Esophagus (tissue), 2 donors: Measurements from ENCODE around the gene SPTBN4. TPM values are rescaled to one million over a fixed set of nuclear protein-coding genes. Genes with fewer than 3 reads are reported as not detected.

Source experiments
- H3K27ac ChIP-seq, 2 donors: one replicate each; pipeline ENCODE4 v1.5.1; 2013; ENCODE audit warnings: low read depth in 2 of 2, mild to moderate bottlenecking in 2 of 2, inconsistent platforms in 1 of 2, low read length in 1 of 2, moderate library complexity in 1 of 2
- H3K27me3 ChIP-seq, 2 donors: one replicate each; pipeline ENCODE4 v1.6.1; 2013; ENCODE audit warnings: low read length in 2 of 2, control low read depth in 1 of 2, mild to moderate bottlenecking in 1 of 2; ENCODE audit not compliant: insufficient read depth in 2 of 2, control insufficient read depth in 1 of 2
- H3K36me3 ChIP-seq, 2 donors: one replicate each; pipeline ENCODE4 v1.6.1; 2013; ENCODE audit warnings: low read length in 1 of 2; ENCODE audit not compliant: control insufficient read depth in 2 of 2, insufficient read depth in 2 of 2
- H3K4me1 ChIP-seq, 2 donors: one replicate each; pipeline ENCODE4 v1.6.1; 2013; ENCODE audit warnings: low read length in 1 of 2; ENCODE audit not compliant: control insufficient read depth in 2 of 2, insufficient read depth in 2 of 2
- H3K4me3 ChIP-seq, 2 donors: one replicate each; pipeline ENCODE4 v1.5.1; 2013; ENCODE audit warnings: low read length in 2 of 2, mild to moderate bottlenecking in 2 of 2, low read depth in 1 of 2, moderate library complexity in 1 of 2
- H3K9me3 ChIP-seq, 2 donors: one replicate each; pipeline ENCODE4 v1.6.1; 2013; ENCODE audit warnings: mild to moderate bottlenecking in 2 of 2, low read depth in 1 of 2, low read length in 1 of 2, moderate library complexity in 1 of 2; ENCODE audit not compliant: control insufficient read depth in 2 of 2, insufficient read depth in 1 of 2
- WGBS, 2 donors: extraction: QIAGEN DNeasy Blood & Tissue Kit; methylation state at CpG; one replicate each; pipeline ENCODE4 v1.1.7; 2013; 5-methylcytosine and 5-hydroxymethylcytosine counted together
- polyA plus RNA-seq, 2 donors: library from polyadenylated mRNA; stranded (reverse); fragments of 200-250 nt; gene quantifications; one replicate each; pipeline ENCODE4 v1.2.3, GENCODE V29; 2013
- donor health status: healthy with polysubstance abuse.
- donor health status: Bipolar disorder and iron deficiency.

Gene SPTBN4
- polyA plus RNA-seq, 2 donors, result 0.68 to 1.2 TPM

- H3K27ac ChIP-seq, result no peak overlapping the region
- no peaks in the 10 kb centered on the region for H3K27me3 ChIP-seq
- no peaks in the 10 kb centered on the region for H3K36me3 ChIP-seq
- WGBS, 2 donors, result 9 to 11% methylated on average over 37 to 53 of the region's 53 CpGs
- no peaks in the 10 kb centered on the region for H3K9me3 ChIP-seq
- H3K4me1 ChIP-seq, result peaks cover 4 to 8% of the 10 kb centered on the region in 2 donors
- H3K4me3 ChIP-seq, result peak overlapping the region in 1 of 2 donors; percentile 5
These were observed 130.0 kb downstream of the SPTBN4 start for GRCh38 chr19:40596608-40597328.

- Histone ChIP-seq H3K27me3 (no peaks in the 10 kb centered on the region), H3K27ac (no peak overlapping the region), H3K9me3 (no peaks in the 10 kb centered on the region), H3K36me3 (no peaks in the 10 kb centered on the region), H3K4me3 (peak overlapping the region in 1 of 2 donors; percentile 5), H3K4me1 (peaks cover 4 to 9% of the 10 kb centered on the region in 2 donors)
- WGBS, 2 donors, result 7 to 13% methylated on average over 18 of the region's 18 CpGs
These were observed 130.6 kb downstream of the SPTBN4 start for GRCh38 chr19:40597329-40597838.

GRCh38 chr19:40598121-40598917, 131.5 kb downstream of the SPTBN4 start:
- Histone ChIP-seq H3K4me1 (peaks cover 4 to 14% of the 10 kb centered on the region in 2 donors), H3K4me3 (no peak overlapping the region), H3K27me3 (no peaks in the 10 kb centered on the region)

GRCh38 chr19:40598918-40599307, 132.1 kb downstream of the SPTBN4 start:
- H3K27ac ChIP-seq, result peak overlapping the region in 1 of 2 donors; percentile 61

More at GRCh38 chr19:40598121-40598917, 131.5 kb downstream of the SPTBN4 start:
- H3K36me3 ChIP-seq, result no peaks in the 10 kb centered on the region
- no peaks in the 10 kb centered on the region for H3K9me3 ChIP-seq
- WGBS, 2 donors, result 1% methylated on average over 44 to 46 of the region's 46 CpGs
- H3K27ac ChIP-seq, result no peak overlapping the region

GRCh38 chr19:40599331-40599901, 132.6 kb downstream of the SPTBN4 start:
- no peaks in the 10 kb centered on the region for H3K27me3 ChIP-seq
- H3K4me3 ChIP-seq, result no peak overlapping the region
- peaks cover 4 to 16% of the 10 kb centered on the region in 2 donors for H3K4me1 ChIP-seq

More at GRCh38 chr19:40598918-40599307, 132.1 kb downstream of the SPTBN4 start:
- Histone ChIP-seq H3K36me3 (no peaks in the 10 kb centered on the region), H3K4me1 (peaks cover 4 to 14% of the 10 kb centered on the region in 2 donors), H3K27me3 (no peaks in the 10 kb centered on the region), H3K4me3 (no peak overlapping the region), H3K9me3 (no peaks in the 10 kb centered on the region)
- WGBS, 2 donors, result 10 to 11% methylated on average over 15 of the region's 15 CpGs

GRCh38 chr19:40599902-40600569, 133.2 kb downstream of the SPTBN4 start:
- H3K4me3 ChIP-seq, result no peak overlapping the region
- H3K9me3 ChIP-seq, result peaks cover 0 to 2% of the 10 kb centered on the region in 2 donors
- H3K4me1 ChIP-seq, result peaks cover 4 to 20% of the 10 kb centered on the region in 2 donors
- 5 to 7% methylated on average over 41 to 43 of the region's 43 CpGs for WGBS, 2 donors
- H3K36me3 ChIP-seq, result no peaks in the 10 kb centered on the region
- H3K27me3 ChIP-seq, result no peaks in the 10 kb centered on the region
- peak overlapping the region; percentile 43 to 96 for H3K27ac ChIP-seq

More at GRCh38 chr19:40599331-40599901, 132.6 kb downstream of the SPTBN4 start:
- Histone ChIP-seq H3K36me3 (no peaks in the 10 kb centered on the region), H3K9me3 (no peaks in the 10 kb centered on the region), H3K27ac (peak overlapping the region; percentile 61 to 96)
- WGBS, 2 donors, result 5 to 7% methylated on average over 8 to 9 of the region's 9 CpGs

- no peaks in the 10 kb centered on the region for H3K36me3 ChIP-seq
- no peaks in the 10 kb centered on the region for H3K27me3 ChIP-seq
- H3K4me3 ChIP-seq, result peak overlapping the region in 1 of 2 donors; percentile 55
- H3K4me1 ChIP-seq, result peaks cover 4 to 23% of the 10 kb centered on the region in 2 donors
- 7 to 8% methylated on average over 13 of the region's 13 CpGs for WGBS, 2 donors
- H3K9me3 ChIP-seq, result peaks cover 0 to 2% of the 10 kb centered on the region in 2 donors
- peak overlapping the region in 1 of 2 donors; percentile 96 for H3K27ac ChIP-seq
These were observed 133.9 kb downstream of the SPTBN4 start for GRCh38 chr19:40600570-40601133.

GRCh38 chr19:40601134-40601974, 134.6 kb downstream of the SPTBN4 start, which contains the start of gene LTBP4:
LTBP4 (plus strand) TSS chr19:40601369; CDS start chr19:40601388, 19 bp downstream.
- Histone ChIP-seq H3K4me3 (peak within 1 kb of the TSS; percentile 45 to 55), H3K27me3 (no peaks in the 10 kb centered on the region), H3K36me3 (no peaks in the 10 kb centered on the region), H3K4me1 (peaks cover 4 to 23% of the 10 kb centered on the region in 2 donors), H3K9me3 (peaks cover 0 to 2% of the 10 kb centered on the region in 2 donors), H3K27ac (peak within 1 kb of the TSS; percentile 96 to 99)
- 1% methylated on average over 43 to 82 of the region's 82 CpGs for WGBS, 2 donors
